H9 (cell line): ENCODE measurements around the gene AGBL4. TPM values are rescaled to one million over a fixed set of nuclear protein-coding genes. Genes with fewer than 3 reads are reported as not detected.

ENCODE experiments used
- DNase-seq: peaks from one replicate; pipeline ENCODE4 v3.0.0-alpha.2; 2017
- H2AFZ ChIP-seq: one replicate; pipeline ENCODE4 v1.6.1; 2013; ENCODE audit warnings: mild to moderate bottlenecking, low read length, control low read depth, moderate library complexity
- H2AK5ac ChIP-seq: 2 replicates; pipeline ENCODE4 v1.6.1; 2013; ENCODE audit warnings: low read length, control low read depth, mixed read lengths; ENCODE audit not compliant: insufficient read length
- H2BK120ac ChIP-seq: one replicate; pipeline ENCODE4 v1.6.1; 2013; ENCODE audit warnings: low read depth, mild to moderate bottlenecking, low read length, control low read depth, inconsistent platforms; ENCODE audit not compliant: poor library complexity, severe bottlenecking
- H2BK12ac ChIP-seq: 2 replicates; pipeline ENCODE4 v1.6.1; 2013; ENCODE audit warnings: low read length, control low read depth, mixed read lengths, low read depth; ENCODE audit not compliant: insufficient read length
- H2BK15ac ChIP-seq: 2 replicates; pipeline ENCODE4 v1.6.1; 2013; ENCODE audit warnings: low read depth, low read length, control low read depth
- H2BK20ac ChIP-seq: one replicate; pipeline ENCODE4 v1.6.1; 2013; ENCODE audit warnings: low read depth, mild to moderate bottlenecking, low read length, control low read depth, inconsistent platforms; ENCODE audit not compliant: poor library complexity, severe bottlenecking
- H2BK5ac ChIP-seq: 2 replicates; pipeline ENCODE4 v1.6.1; 2013; ENCODE audit warnings: low read length, control low read depth, mixed read lengths; ENCODE audit not compliant: insufficient read length
- H3K14ac ChIP-seq: 2 replicates; pipeline ENCODE4 v1.6.1; 2013; ENCODE audit warnings: low read length, control low read depth; ENCODE audit not compliant: insufficient read depth
- H3K18ac ChIP-seq: 2 replicates; pipeline ENCODE4 v1.6.1; 2013; ENCODE audit warnings: low read depth, mild to moderate bottlenecking, mixed read lengths, low read length, control low read depth; ENCODE audit not compliant: insufficient read length
- H3K23ac ChIP-seq: 2 replicates; pipeline ENCODE4 v1.6.1; 2013; ENCODE audit warnings: low read length, control low read depth, mixed read lengths, low read depth; ENCODE audit not compliant: insufficient read length
- H3K23me2 ChIP-seq: 2 replicates; pipeline ENCODE4 v1.6.1; 2013; ENCODE audit warnings: low read depth, mild to moderate bottlenecking, mixed read lengths, low read length, control low read depth; ENCODE audit not compliant: insufficient read length, poor library complexity, severe bottlenecking
- H3K27ac ChIP-seq: 2 replicates; pipeline ENCODE4 v1.5.1; 2013; ENCODE audit warnings: low read length, control low read depth, mixed read lengths, low read depth; ENCODE audit not compliant: insufficient read length
- H3K27me3 ChIP-seq: 2 replicates; pipeline ENCODE4 v1.6.1; 2013; ENCODE audit warnings: low read length, control low read depth, inconsistent platforms; ENCODE audit not compliant: insufficient read depth
- H3K4ac ChIP-seq: 2 replicates; pipeline ENCODE4 v1.6.1; 2013; ENCODE audit warnings: low read depth, mild to moderate bottlenecking, control low read depth, inconsistent platforms, low read length, moderate library complexity
- H3K4me1 ChIP-seq: 2 replicates; pipeline ENCODE4 v1.6.1; 2013; ENCODE audit warnings: low read length, control low read depth, inconsistent platforms; ENCODE audit not compliant: insufficient read depth
- H3K4me2 ChIP-seq: 2 replicates; pipeline ENCODE4 v1.6.1; 2013; ENCODE audit warnings: low read length, control low read depth, mixed read lengths; ENCODE audit not compliant: insufficient read length, insufficient read depth
- H3K56ac ChIP-seq: 2 replicates; pipeline ENCODE4 v1.6.1; 2013; ENCODE audit warnings: low read depth, mild to moderate bottlenecking, mixed read lengths, low read length, control low read depth; ENCODE audit not compliant: insufficient read length
- H3K79me1 ChIP-seq: 2 replicates; pipeline ENCODE4 v1.6.1; 2013; ENCODE audit warnings: low read depth, mild to moderate bottlenecking, moderate library complexity, low read length, control low read depth, inconsistent platforms; ENCODE audit not compliant: insufficient read depth, poor library complexity, severe bottlenecking
- H3K79me2 ChIP-seq: 2 replicates; pipeline ENCODE4 v1.6.1; 2013; ENCODE audit warnings: low read length, control low read depth, inconsistent platforms; ENCODE audit not compliant: insufficient read depth
- H3K9ac ChIP-seq: 2 replicates; pipeline ENCODE4 v1.6.1; 2013; ENCODE audit warnings: low read length, control low read depth, mixed read lengths; ENCODE audit not compliant: insufficient read length; ENCODE audit errors: extremely low read depth
- H3K9me3 ChIP-seq: one replicate; pipeline ENCODE4 v1.6.1; 2013; ENCODE audit warnings: low read depth, low read length, inconsistent platforms; ENCODE audit not compliant: control insufficient read depth
- H3T11ph ChIP-seq: one replicate; pipeline ENCODE4 v1.6.1; 2013; ENCODE audit warnings: mild to moderate bottlenecking, low read length, control low read depth, inconsistent platforms
- H4K20me1 ChIP-seq: one replicate; pipeline ENCODE4 v1.6.1; 2013; ENCODE audit not compliant: control insufficient read depth, insufficient read length, insufficient read depth
- H4K5ac ChIP-seq: 2 replicates; pipeline ENCODE4 v1.6.1; 2013; ENCODE audit warnings: low read depth, mild to moderate bottlenecking, mixed read lengths, low read length, control low read depth; ENCODE audit not compliant: insufficient read length
- H4K8ac ChIP-seq: replicated peaks from 2 replicates; pipeline ENCODE4 v1.6.1; 2013; ENCODE audit warnings: low read length, control low read depth, mixed read lengths, low read depth; ENCODE audit not compliant: insufficient read length
- H4K91ac ChIP-seq: 2 replicates; pipeline ENCODE4 v1.6.1; 2013; ENCODE audit warnings: low read depth, mild to moderate bottlenecking, moderate library complexity, mixed read lengths, low read length, control low read depth; ENCODE audit not compliant: insufficient read length
- H3K27ac Mint-ChIP-seq, 3 experiments: 2 replicates in 2 of 3; 3 replicates in 1 of 3; pipeline ENCODE4 v1.8.0; 2020 to 2021; ENCODE audit warnings: mixed read lengths in 3 of 3, mild to moderate bottlenecking in 1 of 3, moderate library complexity in 1 of 3
- H3K27me3 Mint-ChIP-seq: 2 replicates; pipeline ENCODE4 v1.8.0; 2021; ENCODE audit warnings: low read depth, mild to moderate bottlenecking, moderate library complexity, mixed read lengths
- H3K36me3 Mint-ChIP-seq, 3 experiments: 2 replicates in 2 of 3; 3 replicates in 1 of 3; pipeline ENCODE4 v1.8.0; 2020 to 2021; ENCODE audit warnings: low read depth in 3 of 3, mixed read lengths in 3 of 3; ENCODE audit not compliant: insufficient read depth in 1 of 3
- H3K4me1 Mint-ChIP-seq, 2 experiments: 2 replicates each; pipeline ENCODE4 v1.8.0; 2020; ENCODE audit warnings: mixed read lengths in 2 of 2
- H3K4me3 Mint-ChIP-seq, 2 experiments: 2 replicates in 1 of 2; 3 replicates in 1 of 2; pipeline ENCODE4 v1.8.0; 2020 to 2021; ENCODE audit warnings: mild to moderate bottlenecking in 2 of 2, mixed read lengths in 2 of 2, moderate library complexity in 1 of 2
- H3K9me3 Mint-ChIP-seq, 2 experiments: 2 replicates in 1 of 2; 3 replicates in 1 of 2; pipeline ENCODE4 v1.8.0; 2020; ENCODE audit warnings: mild to moderate bottlenecking in 2 of 2, mixed read lengths in 2 of 2, moderate library complexity in 1 of 2
- WGBS: extraction: QIAGEN DNeasy Blood & Tissue Kit; methylation state at CpG from one replicate; pipeline ENCODE4 v1.1.7; 2013; ENCODE audit warnings: missing lambda C conversion rate, low lambda C conversion rate, mixed read lengths; ENCODE audit not compliant: insufficient read length; ENCODE audit errors: extremely low coverage; 5-methylcytosine and 5-hydroxymethylcytosine counted together
- total RNA-seq: library from RNA; stranded (reverse); gene quantifications from 2 replicates; pipeline ENCODE4 v1.2.1, GENCODE V29; 2021
- TF ChIP-seq, protein P1 (sequence below): fragments of 200-600 bp; sonication (generic); conservative IDR thresholded peaks from 3 replicates; pipeline ENCODE4 v1.8.0; 2021; ENCODE audit warnings: antibody characterized with exemption, mild to moderate bottlenecking

Gene AGBL4
- total RNA-seq, 1 experiment from 2014 or later, result not detected

DNA sequence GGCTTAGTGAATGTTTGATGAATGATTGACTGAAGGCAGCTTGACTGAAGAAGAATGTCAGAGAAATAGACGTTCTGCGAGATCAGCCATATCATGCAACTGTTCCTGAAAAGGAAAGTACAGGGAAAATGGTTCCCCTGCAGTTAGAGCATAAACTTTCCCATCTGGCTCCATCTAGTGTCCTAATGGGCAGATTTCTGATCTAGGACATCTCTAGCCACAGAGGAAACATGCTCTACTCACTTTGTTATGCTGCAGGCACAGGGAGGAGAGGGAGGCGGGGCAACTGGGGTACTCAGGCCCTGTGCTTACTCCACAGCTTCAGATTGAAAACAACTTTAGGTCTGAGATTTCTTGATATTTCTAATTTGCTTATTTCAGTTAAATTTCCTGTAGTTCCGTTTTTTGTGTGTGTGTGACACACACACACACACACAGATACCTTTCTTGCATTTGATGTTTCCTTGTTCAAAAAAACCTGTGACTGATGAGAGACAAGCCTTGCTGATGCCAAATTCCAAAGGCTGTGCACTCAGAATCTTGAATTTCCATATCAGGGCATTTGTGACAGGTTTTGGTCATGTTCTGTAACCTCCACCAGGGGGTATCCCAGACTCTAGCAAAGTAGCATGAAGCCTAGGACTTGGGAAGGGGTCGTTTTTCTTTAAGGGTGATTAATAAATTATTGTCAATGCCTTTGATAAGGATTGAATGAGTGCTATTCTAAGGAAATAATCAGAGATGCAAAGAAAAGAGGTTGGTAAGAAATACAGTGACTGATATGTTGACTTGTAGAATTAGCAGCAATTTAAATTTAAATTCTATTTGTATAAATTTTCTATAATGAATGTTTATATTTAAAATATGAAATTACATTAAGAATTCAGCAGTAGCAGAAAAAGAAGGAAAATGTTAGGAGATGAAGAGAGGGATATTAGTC, 1107.4 kb downstream of the AGBL4 start:
- Histone ChIP-seq H3K4ac (no peak overlapping the region), H4K5ac (no peak overlapping the region), H3K23ac (no peak overlapping the region), H2BK12ac (no peak overlapping the region), H3K79me2 (no peaks in the 10 kb centered on the region), H2BK15ac (no peak overlapping the region), H3K79me1 (no peaks in the 10 kb centered on the region), H2BK5ac (no peak overlapping the region), H3K14ac (no peak overlapping the region), H2BK120ac (no peak overlapping the region), H2AK5ac (no peak overlapping the region), H2AFZ (peak overlapping the region; percentile 99), H3K4me1 (no peaks in the 10 kb centered on the region), H3K27me3 (no peaks in the 10 kb centered on the region), H3K56ac (no peak overlapping the region), H4K91ac (no peak overlapping the region), H3K23me2 (no peaks in the 10 kb centered on the region), H4K8ac (no peak overlapping the region), H4K20me1 (no peaks in the 10 kb centered on the region), H3K27ac (no peak overlapping the region), H3K18ac (no peak overlapping the region), H3K4me2 (no peak overlapping the region), H3T11ph (no peak overlapping the region), H2BK20ac (no peak overlapping the region), H3K9me3 (no peaks in the 10 kb centered on the region), H3K9ac (peak overlapping the region; percentile 38)
- H3K9me3 Mint-ChIP-seq, result peaks cover 2 to 18% of the 10 kb centered on the region in 2 experiments; a peak in 2 of 5 replicates
- no peaks in the 10 kb centered on the region for H3K27me3 Mint-ChIP-seq
- no CpG with 5 or more reads among the region's 5 CpGs for WGBS
- DNase-seq, result peak; percentile 76
- TF ChIP-seq, protein P1, sequence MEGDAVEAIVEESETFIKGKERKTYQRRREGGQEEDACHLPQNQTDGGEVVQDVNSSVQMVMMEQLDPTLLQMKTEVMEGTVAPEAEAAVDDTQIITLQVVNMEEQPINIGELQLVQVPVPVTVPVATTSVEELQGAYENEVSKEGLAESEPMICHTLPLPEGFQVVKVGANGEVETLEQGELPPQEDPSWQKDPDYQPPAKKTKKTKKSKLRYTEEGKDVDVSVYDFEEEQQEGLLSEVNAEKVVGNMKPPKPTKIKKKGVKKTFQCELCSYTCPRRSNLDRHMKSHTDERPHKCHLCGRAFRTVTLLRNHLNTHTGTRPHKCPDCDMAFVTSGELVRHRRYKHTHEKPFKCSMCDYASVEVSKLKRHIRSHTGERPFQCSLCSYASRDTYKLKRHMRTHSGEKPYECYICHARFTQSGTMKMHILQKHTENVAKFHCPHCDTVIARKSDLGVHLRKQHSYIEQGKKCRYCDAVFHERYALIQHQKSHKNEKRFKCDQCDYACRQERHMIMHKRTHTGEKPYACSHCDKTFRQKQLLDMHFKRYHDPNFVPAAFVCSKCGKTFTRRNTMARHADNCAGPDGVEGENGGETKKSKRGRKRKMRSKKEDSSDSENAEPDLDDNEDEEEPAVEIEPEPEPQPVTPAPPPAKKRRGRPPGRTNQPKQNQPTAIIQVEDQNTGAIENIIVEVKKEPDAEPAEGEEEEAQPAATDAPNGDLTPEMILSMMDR, result peak; percentile 53
- H3K27ac Mint-ChIP-seq, result no peak overlapping the region
- H3K4me3 Mint-ChIP-seq, result no peak overlapping the region
- H3K36me3 Mint-ChIP-seq, result no peaks in the 10 kb centered on the region
- H3K4me1 Mint-ChIP-seq, result peaks cover 5 to 7% of the 10 kb centered on the region in 2 experiments
